Suprapubic skin (tissue), 4 donors: Measurements from ENCODE around the gene GPX2. TPM values are rescaled to one million over a fixed set of nuclear protein-coding genes. Genes with fewer than 3 reads are reported as not detected.
A peak's percentile ranks its signal among the peaks of the same experiment; 100 is the strongest.

Experiments
- DNase-seq, 2 donors: peaks; one replicate each; pipeline ENCODE4 v3.0.0-alpha.2; 2019; ENCODE audit warnings: low spot score in 2 of 2
- H3K27ac ChIP-seq: fragments of 200-600 bp; sonication (generic); one replicate; pipeline ENCODE4 v1.5.1; 2019
- H3K27me3 ChIP-seq: fragments of 200-600 bp; sonication (generic); one replicate; pipeline ENCODE4 v1.5.1; 2019
- H3K36me3 ChIP-seq: fragments of 200-600 bp; sonication (generic); one replicate; pipeline ENCODE4 v1.5.1; 2019
- H3K4me1 ChIP-seq: fragments of 200-600 bp; sonication (generic); one replicate; pipeline ENCODE4 v1.5.1; 2019
- H3K4me3 ChIP-seq: fragments of 200-600 bp; sonication (generic); one replicate; pipeline ENCODE4 v1.5.1; 2019; ENCODE audit warnings: mild to moderate bottlenecking
- H3K9me3 ChIP-seq: fragments of 200-600 bp; sonication (generic); one replicate; pipeline ENCODE4 v1.5.1; 2019
- EP300 ChIP-seq: sonication (generic); formaldehyde crosslinking; IDR thresholded peaks from one replicate; pipeline ENCODE4 v1.6.1; 2017; ENCODE audit warnings: antibody characterized with exemption
- POLR2A ChIP-seq, 2 donors: fragments of 450-650 bp; IDR thresholded peaks; one replicate each; pipeline ENCODE4 v1.6.1; 2017; ENCODE audit warnings: antibody characterized with exemption in 2 of 2, mild to moderate bottlenecking in 2 of 2, moderate library complexity in 2 of 2
- POLR2AphosphoS5 ChIP-seq, 3 donors: sonication (generic); formaldehyde crosslinking; IDR thresholded peaks; one replicate each; pipeline ENCODE4 v1.6.1; 2017; ENCODE audit warnings: antibody characterized with exemption in 3 of 3
- WGBS: methylation state at CpG from one replicate; pipeline ENCODE4 v1.1.5; 2018; 5-methylcytosine and 5-hydroxymethylcytosine counted together
- total RNA-seq, 4 donors: library from RNA; depleted of rRNA; stranded (reverse); fragments of >200 nt; gene quantifications; one replicate each; pipeline ENCODE4 v1.1.0, GENCODE V29; 2016
- TF ChIP-seq, protein P1 (sequence below), 2 donors: fragments of 200-600 bp in 1 of 2; fragments of 450-650 bp in 1 of 2; sonication (generic) in 1 of 2; IDR thresholded peaks; one replicate each; pipeline ENCODE4 v1.5.1; 2016 to 2019; ENCODE audit warnings: antibody characterized with exemption in 2 of 2, mild to moderate bottlenecking in 1 of 2, moderate library complexity in 1 of 2

GPX2 gene
- total RNA-seq, 4 donors from 2014 or later = 10.0 to 65.0 (median 27.6) TPM

DNA sequence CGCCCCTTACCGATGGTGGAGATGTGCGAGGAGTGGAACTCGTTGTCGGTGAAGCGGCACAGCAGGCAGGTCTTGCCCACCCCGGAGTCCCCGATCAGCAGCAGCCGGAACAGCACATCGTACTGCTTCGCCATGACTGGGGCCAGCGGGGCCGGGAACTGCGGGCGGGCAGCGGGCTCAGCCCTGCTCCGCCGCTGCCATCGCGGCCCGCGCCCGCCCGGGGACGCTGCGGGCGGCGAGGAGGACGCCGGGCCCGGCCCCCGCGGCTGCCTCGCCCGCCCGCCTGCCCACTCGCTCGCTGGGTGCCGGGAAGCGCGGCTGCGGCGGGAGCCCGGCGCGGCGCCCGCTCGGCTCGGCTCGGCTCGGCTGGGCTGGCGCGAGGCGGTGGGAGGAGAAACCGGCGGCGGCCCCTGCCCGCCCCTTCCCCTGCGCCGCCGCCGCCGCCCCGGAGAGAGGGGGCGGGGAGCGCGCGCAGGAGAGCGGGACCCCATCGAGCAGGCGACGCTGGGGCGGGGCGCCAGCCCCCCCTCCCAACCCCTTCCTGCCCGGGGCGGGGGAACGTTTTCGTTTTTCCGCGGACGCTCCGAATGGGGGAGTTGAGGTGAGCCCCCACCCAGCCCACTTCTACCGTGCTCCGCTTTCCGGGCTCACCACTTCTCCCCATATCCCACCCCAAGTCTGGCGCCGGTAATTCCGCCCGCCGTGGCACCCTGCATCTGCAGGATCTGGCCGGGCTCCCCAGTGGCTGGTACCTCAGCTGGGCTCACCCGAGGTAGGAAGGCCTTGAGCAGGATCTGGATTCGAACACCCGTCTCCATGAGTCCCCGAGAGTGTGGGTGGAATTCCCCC lies 29.6 kb upstream of the GPX2 start, which contains the start of gene RAB15:
Gene RAB15 (minus strand): TSS at position 394 of the 849 bp plus-strand sequence. CDS start 260 bp downstream, at position 134.
- Histone ChIP-seq H3K27ac (no peak within 1 kb of the TSS), H3K36me3 (no peaks in the 10 kb centered on the region), H3K9me3 (no peaks in the 10 kb centered on the region), H3K4me1 (peaks cover 25% of the 10 kb centered on the region), H3K4me3 (peak within 1 kb of the TSS; percentile 81), H3K27me3 (no peaks in the 10 kb centered on the region)
- 2% methylated on average over 23 of the region's 96 CpGs for WGBS
- TF ChIP-seq POLR2AphosphoS5 (IDR thresholded peaks at IDR 0.05) = no peak
- no peak for TF ChIP-seq EP300
- TF ChIP-seq POLR2A (IDR thresholded peaks at IDR 0.05) = no peak
- TF ChIP-seq, protein P1, sequence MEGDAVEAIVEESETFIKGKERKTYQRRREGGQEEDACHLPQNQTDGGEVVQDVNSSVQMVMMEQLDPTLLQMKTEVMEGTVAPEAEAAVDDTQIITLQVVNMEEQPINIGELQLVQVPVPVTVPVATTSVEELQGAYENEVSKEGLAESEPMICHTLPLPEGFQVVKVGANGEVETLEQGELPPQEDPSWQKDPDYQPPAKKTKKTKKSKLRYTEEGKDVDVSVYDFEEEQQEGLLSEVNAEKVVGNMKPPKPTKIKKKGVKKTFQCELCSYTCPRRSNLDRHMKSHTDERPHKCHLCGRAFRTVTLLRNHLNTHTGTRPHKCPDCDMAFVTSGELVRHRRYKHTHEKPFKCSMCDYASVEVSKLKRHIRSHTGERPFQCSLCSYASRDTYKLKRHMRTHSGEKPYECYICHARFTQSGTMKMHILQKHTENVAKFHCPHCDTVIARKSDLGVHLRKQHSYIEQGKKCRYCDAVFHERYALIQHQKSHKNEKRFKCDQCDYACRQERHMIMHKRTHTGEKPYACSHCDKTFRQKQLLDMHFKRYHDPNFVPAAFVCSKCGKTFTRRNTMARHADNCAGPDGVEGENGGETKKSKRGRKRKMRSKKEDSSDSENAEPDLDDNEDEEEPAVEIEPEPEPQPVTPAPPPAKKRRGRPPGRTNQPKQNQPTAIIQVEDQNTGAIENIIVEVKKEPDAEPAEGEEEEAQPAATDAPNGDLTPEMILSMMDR (IDR thresholded peaks at IDR 0.05) = no peak
- no peak for DNase-seq

DNA sequence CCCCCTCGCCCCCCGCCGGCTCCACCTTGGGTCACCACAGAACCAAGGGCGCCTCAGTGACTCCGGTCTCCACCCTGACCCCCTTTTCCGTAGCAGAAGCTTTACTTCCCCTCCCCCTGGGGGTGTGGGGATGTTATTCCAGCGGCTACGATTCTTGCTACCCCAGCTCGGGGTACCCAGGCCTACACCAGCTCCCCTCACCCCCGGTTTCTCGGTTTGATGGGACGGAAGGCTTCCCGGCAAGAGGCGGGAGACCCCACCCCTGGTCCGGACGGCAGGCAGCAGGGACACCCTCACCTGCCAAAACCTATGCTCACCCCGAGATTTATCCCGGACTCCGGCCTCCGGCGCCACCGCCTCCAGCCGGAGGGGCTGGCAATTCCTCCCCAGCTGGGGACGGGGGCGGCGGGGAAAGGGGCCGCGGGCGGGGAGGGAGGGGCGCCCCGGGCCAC lies 29.0 kb upstream of the GPX2 start:
- no peak overlapping the region for H3K27ac ChIP-seq
- H3K4me1 ChIP-seq = peaks cover 31% of the 10 kb centered on the region
- H3K27me3 ChIP-seq = no peaks in the 10 kb centered on the region
- TF ChIP-seq POLR2A (IDR thresholded peaks at IDR 0.05) = no peak
- 15% methylated on average over 9 of the region's 31 CpGs for WGBS
- no peaks in the 10 kb centered on the region for H3K36me3 ChIP-seq
- no peak for DNase-seq
- H3K9me3 ChIP-seq = no peaks in the 10 kb centered on the region
- H3K4me3 ChIP-seq = peak overlapping the region; percentile 81

DNA sequence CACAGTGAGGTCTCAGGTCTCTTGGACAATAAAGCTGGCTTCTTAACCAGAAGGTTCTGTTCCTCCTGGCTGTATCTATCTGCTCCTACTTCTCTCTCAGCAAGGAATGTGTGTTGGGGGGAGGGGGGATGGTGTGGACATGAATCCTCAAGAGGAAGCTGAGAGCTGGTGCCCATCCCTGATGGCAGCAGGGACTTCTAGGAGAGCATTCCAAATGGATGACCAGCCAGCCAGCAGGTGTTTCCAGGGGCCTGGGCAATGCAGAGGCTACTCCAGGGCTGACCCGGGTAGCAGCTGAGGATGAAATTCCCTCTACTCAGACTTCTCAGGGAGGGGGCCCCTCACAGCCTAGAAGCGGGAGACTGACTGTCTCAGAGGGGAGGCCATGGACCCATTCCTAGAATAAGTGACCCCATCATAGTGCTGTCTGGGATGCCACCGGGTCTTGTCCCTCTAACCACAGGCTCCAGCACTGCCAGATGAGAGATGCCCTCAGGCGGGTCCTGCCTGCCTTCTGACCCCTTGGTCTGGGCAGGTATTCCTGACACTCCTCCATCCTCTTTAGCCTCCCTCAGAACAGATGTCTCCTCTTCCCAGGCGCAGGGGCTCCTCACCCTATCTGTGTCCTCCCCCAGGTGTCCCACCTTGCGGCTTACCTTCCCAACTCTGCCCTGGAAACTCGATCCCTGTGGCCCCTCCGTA lies 28.4 kb upstream of the GPX2 start:
- no peaks in the 10 kb centered on the region for H3K27me3 ChIP-seq
- H3K36me3 ChIP-seq = no peaks in the 10 kb centered on the region
- TF ChIP-seq EP300 = no peak
- TF ChIP-seq POLR2AphosphoS5 (IDR thresholded peaks at IDR 0.05) = no peak
- TF ChIP-seq POLR2A (IDR thresholded peaks at IDR 0.05) = no peak
- TF ChIP-seq, protein P1 (IDR thresholded peaks at IDR 0.05) = no peak
- peak overlapping the region; percentile 81 for H3K4me3 ChIP-seq
- no peak for DNase-seq
- H3K4me1 ChIP-seq = peaks cover 36% of the 10 kb centered on the region
- H3K9me3 ChIP-seq = no peaks in the 10 kb centered on the region
- H3K27ac ChIP-seq = no peak overlapping the region
- 72% methylated on average over 8 of the region's 8 CpGs for WGBS

DNA sequence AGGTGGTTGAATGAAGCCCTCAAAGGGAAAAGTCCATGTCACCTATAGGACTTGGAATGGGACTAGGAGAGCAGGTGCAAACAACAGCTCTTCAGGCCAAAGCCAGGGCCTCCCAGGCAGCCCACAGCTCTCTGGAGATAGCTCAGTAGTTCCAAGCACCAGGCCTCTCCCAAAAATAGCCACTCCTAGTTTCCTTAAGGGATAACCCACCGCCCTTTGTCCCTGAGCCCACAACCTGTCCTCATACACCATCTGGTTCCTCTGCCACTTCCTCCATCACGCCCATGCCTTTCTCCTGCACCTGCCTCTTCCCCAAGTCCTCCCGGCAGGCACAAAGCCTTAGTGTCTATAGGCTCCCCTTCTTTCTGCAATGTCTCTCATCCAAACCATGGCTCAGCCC lies 27.5 kb upstream of the GPX2 start:
- 84% methylated on average over 3 of the region's 3 CpGs for WGBS
- Histone ChIP-seq H3K9me3 (no peaks in the 10 kb centered on the region), H3K27ac (no peak overlapping the region), H3K4me1 (peaks cover 41% of the 10 kb centered on the region), H3K36me3 (no peaks in the 10 kb centered on the region), H3K4me3 (no peak overlapping the region), H3K27me3 (no peaks in the 10 kb centered on the region)
- no peak for DNase-seq
- TF ChIP-seq POLR2A (IDR thresholded peaks at IDR 0.05) (no peak), POLR2AphosphoS5 (IDR thresholded peaks at IDR 0.05) (no peak), EP300 (no peak)
- TF ChIP-seq, protein P1 (IDR thresholded peaks at IDR 0.05) = no peak

DNA sequence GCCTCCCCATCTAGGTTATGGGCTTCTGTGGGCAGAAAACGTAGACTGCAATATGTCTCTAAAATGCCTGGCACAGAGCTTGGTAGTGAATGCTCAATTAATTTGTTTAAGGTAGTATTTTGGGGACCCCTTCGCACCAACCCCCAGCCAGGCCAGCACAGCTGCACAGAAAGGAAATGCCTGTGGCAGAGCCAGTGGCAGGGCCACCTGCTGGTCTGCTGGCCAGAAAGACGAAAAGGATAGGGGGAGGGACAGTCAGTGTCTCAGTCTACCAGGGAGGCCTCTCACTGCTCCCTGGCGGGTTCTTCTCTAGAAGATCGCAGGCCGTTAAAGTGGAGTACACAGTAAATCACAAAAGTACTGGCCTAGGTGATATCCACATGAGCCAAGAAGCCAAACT lies 26.1 kb upstream of the GPX2 start:
- no peaks in the 10 kb centered on the region for H3K36me3 ChIP-seq
- H3K27me3 ChIP-seq = no peaks in the 10 kb centered on the region
- no peaks in the 10 kb centered on the region for H3K9me3 ChIP-seq
- DNase-seq = no peak
- WGBS = 77% methylated on average over 6 of the region's 6 CpGs
- peaks cover 41% of the 10 kb centered on the region for H3K4me1 ChIP-seq
- no peak overlapping the region for H3K27ac ChIP-seq
- TF ChIP-seq, protein P1 (IDR thresholded peaks at IDR 0.05) = no peak
- no peak for TF ChIP-seq POLR2A (IDR thresholded peaks at IDR 0.05)
- no peak for TF ChIP-seq POLR2AphosphoS5 (IDR thresholded peaks at IDR 0.05)
- no peak for TF ChIP-seq EP300
- H3K4me3 ChIP-seq = no peak overlapping the region
